Gastrocnemius medialis (tissue), 4 donors: ENCODE measurements around the gene TMEM150B.

Source experiments
- POLR2A ChIP-seq, 2 donors: fragments of 450-650 bp; IDR thresholded peaks; one replicate each; pipeline ENCODE4 v1.6.1; 2017; ENCODE audit warnings: antibody characterized with exemption in 2 of 2, mild to moderate bottlenecking in 2 of 2, moderate library complexity in 2 of 2
- TF ChIP-seq, protein P1 (sequence below), 5 experiments: fragments of 450-650 bp in 3 of 5; fragments of 200-600 bp in 2 of 5; sonication (generic) in 2 of 5; IDR thresholded peaks in 4 of 5; conservative IDR thresholded peaks in 1 of 5; 1 replicate in 4 of 5; 2 replicates in 1 of 5; pipeline ENCODE4 v1.5.1; 2016 to 2019; ENCODE audit warnings: antibody characterized with exemption in 5 of 5, mild to moderate bottlenecking in 3 of 5, moderate library complexity in 3 of 5

DNA sequence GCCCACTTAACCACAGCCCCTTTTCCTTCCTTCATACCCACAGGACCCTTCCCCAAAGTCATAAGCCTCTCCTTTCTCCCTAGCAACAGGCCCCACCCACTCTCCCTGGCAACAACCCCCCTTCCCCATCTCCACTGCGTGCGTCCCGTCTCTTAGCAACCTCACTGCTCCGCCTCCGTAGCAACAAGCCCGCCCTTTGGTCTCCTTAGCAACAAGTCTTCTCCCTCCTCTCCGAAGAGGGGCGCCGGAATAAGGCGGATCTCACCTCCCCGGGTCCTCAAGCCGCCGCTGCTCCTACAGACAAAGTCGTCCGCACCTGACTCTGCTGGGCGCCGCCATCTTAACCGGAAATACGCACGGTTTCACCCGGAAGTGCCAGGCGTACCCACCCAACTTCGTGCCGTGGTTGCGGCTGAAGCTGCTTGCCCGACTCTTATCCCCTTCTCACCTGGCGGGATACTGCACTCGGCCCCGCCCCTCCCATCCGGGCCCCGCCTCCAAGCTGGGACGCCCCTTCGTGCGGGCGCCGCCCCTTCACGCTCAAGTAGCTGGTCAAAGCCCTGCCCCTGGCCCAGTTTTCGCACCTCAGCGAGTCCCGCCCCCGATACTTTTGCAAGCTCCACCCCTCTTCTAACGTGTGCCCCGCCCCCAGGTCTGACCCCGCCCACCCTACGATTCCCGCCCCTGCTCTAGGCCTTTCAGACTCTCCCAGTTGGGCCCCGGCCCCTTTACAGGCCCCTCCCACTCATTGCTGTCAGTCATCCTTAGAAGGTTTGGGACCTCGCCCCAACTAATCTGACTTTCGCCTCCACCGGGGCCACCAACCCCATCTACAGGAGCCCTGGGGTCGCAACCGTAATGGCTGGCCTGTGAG lies 45.1 kb downstream of the TMEM150B start, which contains the start of gene HSPBP1:
- TF ChIP-seq, protein P1, sequence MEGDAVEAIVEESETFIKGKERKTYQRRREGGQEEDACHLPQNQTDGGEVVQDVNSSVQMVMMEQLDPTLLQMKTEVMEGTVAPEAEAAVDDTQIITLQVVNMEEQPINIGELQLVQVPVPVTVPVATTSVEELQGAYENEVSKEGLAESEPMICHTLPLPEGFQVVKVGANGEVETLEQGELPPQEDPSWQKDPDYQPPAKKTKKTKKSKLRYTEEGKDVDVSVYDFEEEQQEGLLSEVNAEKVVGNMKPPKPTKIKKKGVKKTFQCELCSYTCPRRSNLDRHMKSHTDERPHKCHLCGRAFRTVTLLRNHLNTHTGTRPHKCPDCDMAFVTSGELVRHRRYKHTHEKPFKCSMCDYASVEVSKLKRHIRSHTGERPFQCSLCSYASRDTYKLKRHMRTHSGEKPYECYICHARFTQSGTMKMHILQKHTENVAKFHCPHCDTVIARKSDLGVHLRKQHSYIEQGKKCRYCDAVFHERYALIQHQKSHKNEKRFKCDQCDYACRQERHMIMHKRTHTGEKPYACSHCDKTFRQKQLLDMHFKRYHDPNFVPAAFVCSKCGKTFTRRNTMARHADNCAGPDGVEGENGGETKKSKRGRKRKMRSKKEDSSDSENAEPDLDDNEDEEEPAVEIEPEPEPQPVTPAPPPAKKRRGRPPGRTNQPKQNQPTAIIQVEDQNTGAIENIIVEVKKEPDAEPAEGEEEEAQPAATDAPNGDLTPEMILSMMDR (IDR thresholded peaks at IDR 0.05 in 4 of 5, conservative IDR thresholded peaks at IDR 0.05 in 1 of 5): no peak
- TF ChIP-seq POLR2A (IDR thresholded peaks at IDR 0.05): no peak
